Measurements from ENCODE around the gene SV2B. TPM values are rescaled to one million over a fixed set of nuclear protein-coding genes. Genes with fewer than 3 reads are reported as not detected.

The SV2B gene
- total RNA-seq, 1 experiment from 2014 or later = 1.4 TPM

DNA sequence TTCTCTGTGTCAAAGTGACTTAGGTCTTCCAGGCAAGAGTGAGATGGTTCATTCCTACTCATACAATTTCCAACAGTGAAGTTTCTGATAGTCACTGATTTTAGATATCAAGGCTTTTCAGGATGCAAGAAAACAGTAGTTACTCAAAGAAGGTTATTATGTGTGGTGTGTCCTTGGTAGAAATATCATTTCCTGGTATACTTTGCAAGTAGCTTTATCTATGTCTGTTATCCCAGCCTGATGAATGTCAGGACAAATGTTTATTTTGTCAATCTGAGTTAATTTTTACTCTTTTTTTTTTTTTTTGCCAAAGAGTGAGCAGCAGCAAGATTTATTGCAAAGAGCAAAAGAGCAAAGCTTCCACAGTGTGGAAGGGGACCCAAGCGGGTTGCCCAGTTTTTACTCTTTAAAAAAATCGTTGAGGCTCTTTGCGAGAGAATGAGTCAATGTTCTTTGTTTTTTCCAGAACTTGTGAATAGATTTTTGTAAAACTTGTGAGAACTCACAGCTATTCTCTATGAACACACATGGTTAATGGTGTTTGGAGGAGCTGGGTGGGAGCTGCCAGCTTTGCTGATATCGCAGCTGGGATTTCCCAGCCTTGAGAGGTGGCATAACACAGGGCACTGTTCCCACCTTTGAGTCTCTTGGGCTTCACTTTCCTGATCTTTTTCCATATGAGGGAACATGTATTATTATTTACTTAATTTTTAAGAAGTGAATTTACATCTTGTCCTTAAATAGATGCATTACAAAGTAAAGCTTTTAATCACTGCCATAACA, 51.9 kb downstream of the SV2B start:
- CTCF ChIA-PET = interaction anchor here (1.1 to 1.4 kb wide), 5 partner anchors 96 to 119 kb away, joined by 3 to 6 read pairs (median 3); no protein-coding TSS in a partner anchor

DNA sequence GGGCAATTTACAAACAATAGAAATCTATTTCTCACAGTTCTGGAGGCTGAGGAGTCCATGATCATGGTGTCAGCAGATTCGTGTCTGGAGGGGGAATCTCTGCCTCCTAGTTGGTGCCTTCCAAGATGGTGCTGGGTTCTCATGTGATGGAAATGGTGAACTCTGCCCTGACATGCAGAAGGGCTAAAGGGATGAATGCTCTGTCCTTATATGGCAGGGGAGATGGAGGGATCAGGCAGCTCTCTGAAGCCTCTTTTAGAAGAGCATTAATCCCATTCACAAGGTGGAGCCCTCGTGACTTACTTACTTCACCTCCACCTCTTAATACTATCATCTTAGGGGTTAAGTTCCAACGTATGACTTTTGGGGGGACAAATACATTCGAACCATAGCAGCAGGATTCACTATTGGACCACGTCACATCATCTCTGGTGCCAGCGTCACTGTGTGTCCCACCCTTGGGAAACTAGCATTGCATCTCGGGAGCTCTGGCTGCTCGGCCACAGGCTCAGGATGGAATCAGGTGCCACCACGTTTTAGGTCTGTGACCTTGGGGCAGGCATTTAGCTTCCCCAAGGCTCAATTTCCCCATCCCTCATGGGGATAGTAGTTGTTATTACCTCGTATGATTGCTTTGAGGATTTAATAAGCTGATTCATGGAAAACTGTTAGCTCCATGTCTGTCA, 53.0 kb downstream of the SV2B start:
- TF ChIP-seq ELF4 (CRISPR knock-in tag; IDR thresholded peaks at IDR 0.05; ENCODE audit: low read depth) (no peak), OVOL2 (CRISPR knock-in tag; IDR thresholded peaks at IDR 0.05; ENCODE audit: borderline replicate concordance) (no peak), TEAD1 (CRISPR knock-in tag; IDR thresholded peaks at IDR 0.05) (no peak), MYBL2 (CRISPR knock-in tag; IDR thresholded peaks at IDR 0.05) (no peak), ZSCAN18 (CRISPR knock-in tag; IDR thresholded peaks at IDR 0.05) (no peak), ESRRA (CRISPR knock-in tag; IDR thresholded peaks at IDR 0.05; ENCODE audit: borderline replicate concordance) (no peak), ZNF219 (CRISPR knock-in tag; IDR thresholded peaks at IDR 0.05; ENCODE audit: borderline replicate concordance) (no peak)
- TF ChIP-seq, protein P1, sequence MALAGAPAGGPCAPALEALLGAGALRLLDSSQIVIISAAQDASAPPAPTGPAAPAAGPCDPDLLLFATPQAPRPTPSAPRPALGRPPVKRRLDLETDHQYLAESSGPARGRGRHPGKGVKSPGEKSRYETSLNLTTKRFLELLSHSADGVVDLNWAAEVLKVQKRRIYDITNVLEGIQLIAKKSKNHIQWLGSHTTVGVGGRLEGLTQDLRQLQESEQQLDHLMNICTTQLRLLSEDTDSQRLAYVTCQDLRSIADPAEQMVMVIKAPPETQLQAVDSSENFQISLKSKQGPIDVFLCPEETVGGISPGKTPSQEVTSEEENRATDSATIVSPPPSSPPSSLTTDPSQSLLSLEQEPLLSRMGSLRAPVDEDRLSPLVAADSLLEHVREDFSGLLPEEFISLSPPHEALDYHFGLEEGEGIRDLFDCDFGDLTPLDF (CRISPR knock-in tag; IDR thresholded peaks at IDR 0.05) = no peak
- H3K9me3 Mint-ChIP-seq = no peaks in the 10 kb centered on the region
- H3K27me3 Mint-ChIP-seq (ENCODE audit: low read depth) = no peaks in the 10 kb centered on the region
- H3K27ac Mint-ChIP-seq = no peak overlapping the region
- DNase-seq (ENCODE audit: low spot score) (no peak), ATAC-seq (no peak)
- POLR2A ChIA-PET = no interaction called here
- CTCF ChIA-PET = interaction anchor here (1.4 kb wide), 1 partner anchor 95 kb away, joined by 6 read pairs; no protein-coding TSS in a partner anchor
- H3K4me3 Mint-ChIP-seq = no peak overlapping the region
- H3K36me3 Mint-ChIP-seq = no peaks in the 10 kb centered on the region
- H3K4me1 Mint-ChIP-seq = peaks cover 10% of the 10 kb centered on the region

More for the DNA sequence above, 51.9 kb downstream of the SV2B start:
- H3K27me3 Mint-ChIP-seq (ENCODE audit: low read depth) = no peaks in the 10 kb centered on the region
- ATAC-seq (no peak), DNase-seq (ENCODE audit: low spot score) (no peak)
- H3K36me3 Mint-ChIP-seq = no peaks in the 10 kb centered on the region
- H3K9me3 Mint-ChIP-seq = no peaks in the 10 kb centered on the region
- POLR2A ChIA-PET = no interaction called here
- TF ChIP-seq NR3C1 (CRISPR knock-in tag; conservative IDR thresholded peaks at IDR 0.05; ENCODE audit: low read depth) (no peak), ZNF425 (CRISPR knock-in tag; conservative IDR thresholded peaks at IDR 0.05) (no peak), ZNF121 (CRISPR knock-in tag; IDR thresholded peaks at IDR 0.05) (no peak), OVOL2 (CRISPR knock-in tag; IDR thresholded peaks at IDR 0.05; ENCODE audit: borderline replicate concordance) (no peak), ZSCAN18 (CRISPR knock-in tag; IDR thresholded peaks at IDR 0.05) (no peak), MXD4 (CRISPR knock-in tag; IDR thresholded peaks at IDR 0.05; ENCODE audit: borderline replicate concordance) (no peak), ZNF232 (CRISPR knock-in tag; IDR thresholded peaks at IDR 0.05) (no peak), ATF1 (CRISPR knock-in tag; IDR thresholded peaks at IDR 0.05) (no peak), SMAD4 (CRISPR knock-in tag; IDR thresholded peaks at IDR 0.05) (no peak), HMGA2 (CRISPR knock-in tag; IDR thresholded peaks at IDR 0.05) (no peak), FOXJ3 (CRISPR knock-in tag; IDR thresholded peaks at IDR 0.05; ENCODE audit: borderline replicate concordance) (no peak), ZNF317 (CRISPR knock-in tag; IDR thresholded peaks at IDR 0.05; ENCODE audit: borderline replicate concordance, low read depth) (no peak), SOX15 (CRISPR knock-in tag; IDR thresholded peaks at IDR 0.05) (no peak)
- TF ChIP-seq, protein P2, sequence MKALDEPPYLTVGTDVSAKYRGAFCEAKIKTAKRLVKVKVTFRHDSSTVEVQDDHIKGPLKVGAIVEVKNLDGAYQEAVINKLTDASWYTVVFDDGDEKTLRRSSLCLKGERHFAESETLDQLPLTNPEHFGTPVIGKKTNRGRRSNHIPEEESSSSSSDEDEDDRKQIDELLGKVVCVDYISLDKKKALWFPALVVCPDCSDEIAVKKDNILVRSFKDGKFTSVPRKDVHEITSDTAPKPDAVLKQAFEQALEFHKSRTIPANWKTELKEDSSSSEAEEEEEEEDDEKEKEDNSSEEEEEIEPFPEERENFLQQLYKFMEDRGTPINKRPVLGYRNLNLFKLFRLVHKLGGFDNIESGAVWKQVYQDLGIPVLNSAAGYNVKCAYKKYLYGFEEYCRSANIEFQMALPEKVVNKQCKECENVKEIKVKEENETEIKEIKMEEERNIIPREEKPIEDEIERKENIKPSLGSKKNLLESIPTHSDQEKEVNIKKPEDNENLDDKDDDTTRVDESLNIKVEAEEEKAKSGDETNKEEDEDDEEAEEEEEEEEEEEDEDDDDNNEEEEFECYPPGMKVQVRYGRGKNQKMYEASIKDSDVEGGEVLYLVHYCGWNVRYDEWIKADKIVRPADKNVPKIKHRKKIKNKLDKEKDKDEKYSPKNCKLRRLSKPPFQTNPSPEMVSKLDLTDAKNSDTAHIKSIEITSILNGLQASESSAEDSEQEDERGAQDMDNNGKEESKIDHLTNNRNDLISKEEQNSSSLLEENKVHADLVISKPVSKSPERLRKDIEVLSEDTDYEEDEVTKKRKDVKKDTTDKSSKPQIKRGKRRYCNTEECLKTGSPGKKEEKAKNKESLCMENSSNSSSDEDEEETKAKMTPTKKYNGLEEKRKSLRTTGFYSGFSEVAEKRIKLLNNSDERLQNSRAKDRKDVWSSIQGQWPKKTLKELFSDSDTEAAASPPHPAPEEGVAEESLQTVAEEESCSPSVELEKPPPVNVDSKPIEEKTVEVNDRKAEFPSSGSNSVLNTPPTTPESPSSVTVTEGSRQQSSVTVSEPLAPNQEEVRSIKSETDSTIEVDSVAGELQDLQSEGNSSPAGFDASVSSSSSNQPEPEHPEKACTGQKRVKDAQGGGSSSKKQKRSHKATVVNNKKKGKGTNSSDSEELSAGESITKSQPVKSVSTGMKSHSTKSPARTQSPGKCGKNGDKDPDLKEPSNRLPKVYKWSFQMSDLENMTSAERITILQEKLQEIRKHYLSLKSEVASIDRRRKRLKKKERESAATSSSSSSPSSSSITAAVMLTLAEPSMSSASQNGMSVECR (CRISPR knock-in tag; IDR thresholded peaks at IDR 0.05; ENCODE audit: borderline replicate concordance) = no peak
- no peak overlapping the region for H3K4me3 Mint-ChIP-seq
- peaks cover 4% of the 10 kb centered on the region for H3K4me1 Mint-ChIP-seq
- H3K27ac Mint-ChIP-seq = no peak overlapping the region

Data from WTC11 (cell line).